Epithelial cell of prostate (primary cell): ENCODE data around the gene SHB.

Source experiments
- DNase-seq: peaks from one replicate; pipeline ENCODE4 v3.0.0-alpha.2; 2011; ENCODE audit warnings: low read depth, low spot score
- H3K27ac ChIP-seq: fragments of 450-650 bp; 2 replicates; pipeline ENCODE4 v1.5.1; 2017; ENCODE audit warnings: mild to moderate bottlenecking

SHB gene

GRCh38 chr9:37946971-37947370 is 122.1 kb downstream of the SHB start:
- no peak overlapping the region for H3K27ac ChIP-seq
- no peak for DNase-seq

DNA sequence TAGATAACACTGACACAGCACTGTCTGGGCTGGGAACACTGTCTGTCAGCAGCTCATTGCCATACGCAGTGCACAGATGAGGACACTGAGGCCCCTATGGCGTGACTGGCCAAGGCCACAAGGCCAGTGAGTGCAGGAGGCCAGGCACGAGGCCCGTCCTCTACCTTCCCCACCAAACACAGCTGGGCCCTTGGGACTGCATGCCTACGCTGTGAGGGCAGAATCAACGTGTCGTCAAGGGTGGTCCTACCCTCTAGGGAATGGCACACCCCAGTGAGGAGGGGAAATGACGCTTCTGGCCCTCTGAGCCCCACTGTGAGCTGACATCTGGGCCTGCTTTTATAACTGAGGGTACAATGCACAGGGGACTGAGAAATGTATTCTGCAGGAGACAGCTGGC is 123.0 kb downstream of the SHB start:
- no peak for DNase-seq
- H3K27ac ChIP-seq = no peak overlapping the region

DNA sequence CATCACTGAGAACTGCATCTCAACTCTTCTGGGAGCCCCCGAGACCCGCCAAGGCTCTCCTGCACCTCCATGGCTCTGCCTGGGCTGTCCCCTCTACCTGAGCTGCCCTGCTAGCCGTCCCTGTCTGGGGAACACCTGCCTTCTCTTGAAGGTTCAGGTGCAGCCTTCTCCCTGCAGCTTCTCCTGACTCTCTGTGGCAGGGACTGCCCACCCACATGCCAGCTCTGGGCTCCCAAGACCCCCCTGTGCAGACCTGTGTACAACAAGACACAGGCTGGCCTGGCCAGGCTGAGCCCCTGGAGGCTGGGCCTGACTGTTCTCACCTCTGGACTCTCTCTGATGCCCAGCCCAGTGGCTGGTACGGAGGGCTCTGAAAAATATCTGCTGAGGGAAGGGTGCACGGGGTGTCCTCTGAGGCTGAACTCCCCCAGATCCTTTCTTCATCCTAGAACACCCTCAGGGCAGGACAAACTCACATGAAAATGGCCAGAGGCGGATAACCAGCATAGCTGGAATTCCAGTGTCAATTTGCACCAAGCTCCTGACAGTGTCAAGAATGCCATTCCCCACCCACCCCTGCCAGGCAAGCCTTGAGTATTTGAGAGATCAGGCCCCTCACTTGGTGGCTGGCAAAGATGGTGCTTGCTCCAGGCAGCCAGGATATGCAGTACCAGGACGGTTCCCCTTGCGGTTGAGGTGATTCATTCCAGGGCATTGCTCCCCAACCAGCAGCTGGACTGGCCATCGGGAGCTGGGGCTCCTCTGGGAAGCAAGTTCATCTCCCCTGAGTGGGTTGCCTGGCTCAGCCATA is 124.2 kb downstream of the SHB start:
- peak overlapping the region; percentile 46 for H3K27ac ChIP-seq

GRCh38 chr9:37944266-37944650 is 124.8 kb downstream of the SHB start:
- no peak for DNase-seq
- H3K27ac ChIP-seq = peak overlapping the region; percentile 46

More for the DNA sequence above, 124.2 kb downstream of the SHB start:
- DNase-seq = no peak

DNA sequence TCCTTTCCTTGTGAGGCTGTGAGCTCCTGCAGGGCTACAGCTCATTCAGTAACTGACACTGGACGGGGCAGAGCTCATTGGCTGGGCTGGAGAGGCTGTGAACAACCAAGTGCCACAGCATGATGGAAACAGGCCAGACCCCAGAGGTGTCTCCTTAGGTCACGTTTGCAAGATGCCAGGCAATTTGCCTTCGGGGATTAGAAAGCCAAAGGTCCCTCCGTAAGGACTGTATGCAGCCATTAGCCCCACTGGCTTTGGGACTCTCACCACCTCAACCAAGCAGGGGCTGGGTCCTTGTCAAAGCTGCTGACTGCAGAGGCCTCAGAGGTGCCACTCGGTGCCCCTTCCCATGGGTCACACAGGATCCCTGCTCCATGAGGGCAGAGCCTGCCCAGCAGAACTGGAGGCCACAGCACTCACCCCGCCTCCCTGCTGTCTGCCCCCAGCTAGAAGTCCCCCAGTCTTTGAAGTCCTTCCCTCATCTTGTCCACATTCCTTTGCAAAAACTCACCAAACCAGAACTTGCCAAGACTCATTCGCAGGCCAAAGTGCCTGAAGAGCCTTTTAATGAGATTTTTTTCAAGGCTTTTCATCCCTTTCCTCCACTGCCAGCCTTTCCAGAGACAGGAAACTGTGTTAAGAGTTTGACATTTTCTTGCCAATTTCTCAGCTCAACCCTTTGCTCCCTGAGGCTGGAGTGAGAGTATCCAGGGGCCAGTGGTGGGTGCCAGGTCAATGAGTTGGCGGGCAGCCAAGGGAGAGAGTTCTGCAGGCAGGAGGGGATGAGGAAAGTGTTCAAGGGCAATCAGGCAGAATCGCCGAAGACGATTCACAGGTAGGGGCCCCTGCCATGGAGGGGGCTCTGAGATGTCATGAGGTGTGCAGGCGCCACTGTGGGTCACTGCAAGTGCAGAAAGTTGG is 125.4 kb downstream of the SHB start:
- DNase-seq = no peak
- peak overlapping the region; percentile 46 for H3K27ac ChIP-seq

GRCh38 chr9:37942621-37943344 is 126.2 kb downstream of the SHB start:
- no peak for DNase-seq
- peak overlapping the region; percentile 46 for H3K27ac ChIP-seq

- no peak overlapping the region for H3K27ac ChIP-seq
- DNase-seq = no peak
Measured at GRCh38 chr9:37941253-37941652, 127.8 kb downstream of the SHB start.

GRCh38 chr9:37939575-37940095 is 129.4 kb downstream of the SHB start:
- no peak overlapping the region for H3K27ac ChIP-seq
- no peak for DNase-seq

- peak overlapping the region; percentile 60 for H3K27ac ChIP-seq
- DNase-seq = no peak
Measured at GRCh38 chr9:37938121-37938891, 130.7 kb downstream of the SHB start.

DNA sequence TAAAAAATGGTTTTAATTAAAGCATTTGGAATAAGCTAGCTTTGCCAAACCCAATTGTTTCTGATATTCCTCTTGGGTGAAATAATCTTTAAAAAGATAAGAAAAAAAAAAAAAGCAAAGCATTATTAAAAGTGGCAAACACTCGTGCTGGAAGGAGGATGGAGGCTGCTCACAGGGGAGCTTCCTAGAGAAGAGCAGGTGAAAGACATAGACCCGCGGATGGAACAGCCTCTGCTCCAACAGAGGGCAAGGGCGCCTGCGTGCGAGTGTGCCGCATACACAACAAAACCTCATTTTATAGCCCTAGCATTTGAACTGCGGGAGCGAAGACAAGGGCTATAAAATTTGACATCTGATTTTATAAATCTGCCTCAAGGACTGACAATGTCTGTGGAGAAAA is 131.7 kb downstream of the SHB start:
- H3K27ac ChIP-seq = peak overlapping the region; percentile 60
- no peak for DNase-seq

DNA sequence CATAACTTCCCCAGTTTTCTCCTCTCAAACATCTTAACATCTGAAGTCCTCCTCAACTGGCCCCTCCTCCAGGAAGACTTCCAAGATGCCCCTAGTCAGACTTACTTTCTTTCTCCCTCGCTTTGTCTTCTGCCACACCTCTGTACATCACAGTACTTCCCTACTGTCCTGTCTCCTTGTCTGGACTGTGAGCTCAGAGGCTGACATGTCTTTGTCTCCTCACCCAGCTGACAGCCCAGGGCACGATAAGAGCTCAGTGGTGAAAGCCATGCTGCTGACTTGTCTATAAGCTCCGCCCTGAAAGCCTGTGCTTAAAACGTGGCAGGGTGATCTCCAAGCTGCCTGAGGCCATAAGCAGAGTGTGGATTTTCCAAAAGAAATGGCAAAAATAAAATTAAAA is 132.1 kb downstream of the SHB start:
- peak overlapping the region; percentile 60 for H3K27ac ChIP-seq
- no peak for DNase-seq

DNA sequence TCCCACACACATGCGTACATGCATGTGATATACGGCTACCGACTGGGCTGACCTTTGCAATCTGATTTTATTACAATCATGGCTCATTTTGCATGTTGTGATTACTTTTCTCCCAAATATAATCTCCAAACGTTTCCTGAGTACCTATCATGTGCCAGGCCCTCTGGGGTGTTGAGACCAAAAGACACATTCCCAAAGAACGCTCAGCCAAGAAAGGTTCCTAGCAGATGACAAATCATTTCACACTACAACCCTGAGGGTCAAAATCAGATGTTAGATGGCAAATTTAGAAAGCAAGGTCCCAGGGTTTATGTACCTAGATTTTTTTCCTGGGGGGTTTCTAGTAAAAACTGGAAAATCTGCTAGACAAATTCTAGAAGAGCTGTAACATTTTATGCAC is 132.7 kb downstream of the SHB start:
- no peak overlapping the region for H3K27ac ChIP-seq
- DNase-seq = no peak

GRCh38 chr9:37935096-37935495 is 133.9 kb downstream of the SHB start:
- no peak for DNase-seq
- no peak overlapping the region for H3K27ac ChIP-seq

DNA sequence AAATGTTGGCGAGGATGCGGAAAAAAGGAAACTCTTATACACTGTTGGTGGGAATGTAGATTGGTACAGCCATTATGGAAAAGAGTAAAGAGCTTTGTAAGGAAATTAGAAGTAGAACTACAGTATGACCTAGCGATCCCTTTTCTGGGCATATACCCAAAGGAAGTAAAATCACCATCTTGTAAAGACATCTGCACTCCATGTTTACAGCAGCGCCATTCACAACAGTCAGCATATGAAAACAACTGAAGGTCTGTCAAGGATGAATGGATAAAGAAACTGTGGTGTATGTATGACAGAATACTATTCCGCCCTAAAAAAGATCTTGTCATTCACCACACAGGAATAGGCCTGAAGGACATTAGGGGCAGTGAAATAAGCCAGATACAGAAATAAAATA is 137.4 kb downstream of the SHB start:
- H3K27ac ChIP-seq = no peak overlapping the region

GRCh38 chr9:37929441-37929895 is 139.6 kb downstream of the SHB start:
- peak overlapping the region; percentile 9 for H3K27ac ChIP-seq
- no peak for DNase-seq

More for the DNA sequence above, 137.4 kb downstream of the SHB start:
- no peak for DNase-seq

GRCh38 chr9:37928552-37929430 is 140.2 kb downstream of the SHB start:
- DNase-seq = no peak
- H3K27ac ChIP-seq = peak overlapping the region; percentile 9

DNA sequence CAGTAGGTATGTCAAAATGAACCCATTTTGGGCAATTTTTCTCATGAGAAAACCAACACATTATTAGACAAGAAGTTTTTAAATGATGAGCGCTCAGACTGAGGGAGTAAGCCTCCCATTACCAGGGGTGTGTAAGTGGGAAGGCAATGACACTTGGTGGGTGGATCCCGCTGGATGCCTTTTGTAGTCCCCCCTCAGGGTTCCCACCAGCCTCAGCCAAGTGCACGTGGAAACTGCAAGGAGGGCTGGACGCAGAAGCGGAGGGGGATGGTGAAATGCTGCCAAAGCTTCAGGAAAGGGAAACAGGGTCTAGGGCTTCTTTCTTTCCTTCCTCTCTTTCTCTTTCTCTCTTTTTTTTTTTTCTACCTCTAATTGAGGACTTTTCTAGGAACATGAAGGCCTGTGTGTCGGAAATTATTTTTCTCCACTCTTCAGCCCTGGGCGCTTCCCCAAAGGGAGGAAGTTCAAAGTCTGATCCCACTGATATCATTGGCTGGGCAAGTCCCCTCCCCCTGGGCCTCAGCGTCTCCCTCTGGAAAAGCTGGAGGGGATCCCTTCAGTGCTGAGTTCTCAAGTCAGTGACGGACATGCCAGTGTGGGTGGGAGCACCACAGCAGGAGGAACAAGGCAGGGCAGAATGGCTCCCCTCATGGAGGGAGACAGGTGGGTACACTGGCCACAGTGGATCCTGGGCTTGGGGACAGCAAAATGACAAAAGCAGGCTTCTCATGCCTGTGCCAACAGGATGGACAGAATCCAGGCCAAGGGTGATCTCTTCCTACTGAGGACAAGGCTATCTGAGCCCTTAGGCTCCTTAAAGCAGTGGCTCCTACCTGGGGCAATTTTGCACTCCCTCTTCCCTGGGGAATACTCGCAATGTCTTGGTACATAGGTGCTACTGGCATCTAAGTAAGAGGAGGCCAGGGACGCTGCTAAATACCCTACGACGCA is 141.2 kb downstream of the SHB start:
- no peak for DNase-seq
- no peak overlapping the region for H3K27ac ChIP-seq
